Endothelial cell of umbilical vein (primary cell): Measurements from ENCODE around the gene NFATC2. TPM values are rescaled to one million over a fixed set of nuclear protein-coding genes. Genes with fewer than 3 reads are reported as not detected.

ENCODE experiments used
- BruUV-seq: library from RNA; stranded (reverse); fragments of 400-500 nt; replicated peaks from 2 replicates; lab custom pipeline; 2021; lab: Mats Ljungman, UMichigan
- CTCF ChIA-PET: fragments of 300-600, 350-600 bp; sonication (Branson Sonifier 250); formaldehyde crosslinking; loops from one replicate; lab custom pipeline; 2021; ENCODE audit warnings: antibody characterized with exemption, inconsistent platforms; lab: Charles Lee
- POLR2A ChIA-PET: fragments of 300-600, 350-600 bp; sonication (Branson Sonifier 250); formaldehyde crosslinking; loops from one replicate; lab custom pipeline; 2021; ENCODE audit warnings: antibody characterized with exemption, inconsistent platforms; lab: Charles Lee
- DNase-seq: peaks from one replicate; pipeline ENCODE4 v3.0.0-alpha.2; 2011; ENCODE audit warnings: low read depth, low spot score
- FAIRE-seq: peaks from 2 replicates; lab custom pipeline; 2011; peaks lifted over from hg19 to GRCh38; lab: Jason Lieb, UNC
- H2AFZ ChIP-seq: 2 replicates; pipeline ENCODE4 v1.6.0; 2012; ENCODE audit warnings: low read depth, low read length, control low read depth, inconsistent platforms
- H3K27ac ChIP-seq: 2 replicates; pipeline ENCODE4 v1.5.1; 2011; ENCODE audit warnings: low read depth, mild to moderate bottlenecking, control low read depth, low read length, moderate library complexity; ENCODE audit not compliant: insufficient read depth
- H3K27me3 ChIP-seq, 2 experiments: 2 replicates each; pipeline versions ENCODE4 v1.6.0 to v1.6.1; 2011; ENCODE audit warnings: low read length in 2 of 2, mixed read lengths in 1 of 2; ENCODE audit not compliant: control insufficient read depth in 2 of 2, insufficient read depth in 2 of 2
- H3K36me3 ChIP-seq, 2 experiments: 2 replicates in 1 of 2; 3 replicates in 1 of 2; pipeline ENCODE4 v1.5.1; 2011; ENCODE audit warnings: low read length in 2 of 2, mild to moderate bottlenecking in 1 of 2, moderate library complexity in 1 of 2; ENCODE audit not compliant: control insufficient read depth in 2 of 2, insufficient read depth in 2 of 2; ENCODE audit errors: extremely low read depth in 1 of 2
- H3K4me1 ChIP-seq: 3 replicates; pipeline ENCODE4 v1.5.1; 2011; ENCODE audit warnings: mild to moderate bottlenecking, low read length; ENCODE audit not compliant: control insufficient read depth, insufficient read depth; ENCODE audit errors: extremely low read depth
- H3K4me2 ChIP-seq: 2 replicates; pipeline ENCODE4 v1.6.1; 2011; ENCODE audit warnings: low read length, control low read depth, mixed read lengths; ENCODE audit not compliant: insufficient read depth
- H3K4me3 ChIP-seq, 3 experiments: fragments of 200-600 bp in 1 of 3; sonication (generic), shearing (Covaris generic) in 1 of 3; replicated peaks in 1 of 3; 2 replicates each; pipeline ENCODE4 v1.5.1; 2011 to 2016; ENCODE audit warnings: control low read depth in 3 of 3, low read length in 3 of 3, mild to moderate bottlenecking in 2 of 3, inconsistent platforms in 1 of 3, low read depth in 1 of 3, moderate library complexity in 1 of 3; ENCODE audit not compliant: insufficient read depth in 1 of 3
- H3K79me2 ChIP-seq: 2 replicates; pipeline ENCODE4 v1.6.0; 2012; ENCODE audit warnings: low read length, inconsistent platforms; ENCODE audit not compliant: control insufficient read depth, insufficient read depth
- H3K9ac ChIP-seq: replicated peaks from 2 replicates; pipeline ENCODE3; 2011; ENCODE audit warnings: low read length, control low read depth; ENCODE audit not compliant: insufficient read depth; ENCODE audit errors: extremely low read depth
- H3K9me1 ChIP-seq: replicated peaks from 3 replicates; pipeline ENCODE4 v1.6.0; 2011; ENCODE audit warnings: mild to moderate bottlenecking, low read length; ENCODE audit not compliant: control insufficient read depth, insufficient read depth; ENCODE audit errors: extremely low read depth
- H3K9me3 ChIP-seq: replicated peaks from 2 replicates; pipeline ENCODE4 v1.5.1; 2012; ENCODE audit warnings: low read length, inconsistent platforms; ENCODE audit not compliant: control insufficient read depth, insufficient read depth
- H4K20me1 ChIP-seq: replicated peaks from 2 replicates; pipeline ENCODE3; 2011; ENCODE audit warnings: mild to moderate bottlenecking, low read length; ENCODE audit not compliant: control insufficient read depth, insufficient read depth; ENCODE audit errors: extremely low read depth
- CTCF ChIP-seq, 2 donors: IDR thresholded peaks; 1 replicate in 1 of 2; 2 replicates in 1 of 2; pipeline ENCODE4 v1.5.1; 2011; ENCODE audit warnings: low read length in 2 of 2, mild to moderate bottlenecking in 2 of 2, moderate library complexity in 2 of 2, control low read depth in 1 of 2, inconsistent platforms in 1 of 2, low read depth in 1 of 2; ENCODE audit not compliant: insufficient read depth in 1 of 2; ENCODE audit errors: extremely low read depth in 1 of 2
- FOS ChIP-seq: IDR thresholded peaks from 2 replicates; pipeline ENCODE4 v1.6.1; 2011; ENCODE audit warnings: mild to moderate bottlenecking, low read length, moderate library complexity, borderline replicate concordance; ENCODE audit not compliant: insufficient read depth
- GATA2 ChIP-seq: IDR thresholded peaks from 2 replicates; pipeline ENCODE4 v1.7.0; 2011; ENCODE audit warnings: low read depth, mild to moderate bottlenecking, moderate library complexity, mixed read lengths, low read length; ENCODE audit not compliant: insufficient read length, insufficient read depth
- MAX ChIP-seq: IDR thresholded peaks from 2 replicates; pipeline ENCODE4 v1.6.1; 2011; ENCODE audit not compliant: insufficient read depth, insufficient read length
- MYC ChIP-seq: IDR thresholded peaks from one replicate; pipeline ENCODE4 v1.6.1; 2011; ENCODE audit warnings: mild to moderate bottlenecking, low read depth, low read length
- POLR2A ChIP-seq: IDR thresholded peaks from 2 replicates; pipeline ENCODE4 v1.6.1; 2012; ENCODE audit warnings: low read depth, mild to moderate bottlenecking, control low read depth, low read length
- POLR2AphosphoS5 ChIP-seq: IDR thresholded peaks from 2 replicates; pipeline ENCODE4 v1.6.1; 2012; ENCODE audit warnings: low read depth, mild to moderate bottlenecking, control low read depth, low read length, moderate library complexity; ENCODE audit not compliant: insufficient read depth
- dilution Hi-C: fragments of 300-500 bp; cut with MboI; formaldehyde crosslinking; loops from one replicate; pipeline ENCODE4 v1.15.0; 2019; ENCODE audit warnings: low sequenced_read_pairs; ENCODE audit not compliant: extremely low pct_ligation_motif_present
- intact Hi-C: fragments of 100-400 bp; cut with micrococcal nuclease; formaldehyde crosslinking; loops from one replicate; pipeline ENCODE4 v1.10.0; 2022
- polyA plus RNA-seq, 4 experiments: library from polyadenylated mRNA; depleted of rRNA in 3 of 4; stranded (reverse) in 3 of 4; unstranded in 1 of 4; fragments of >200 nt; gene quantifications; 2 replicates each; pipeline versions ENCODE4 v1.2.1 to v1.2.3, GENCODE V29; 2011 to 2012; ENCODE audit warnings: missing spikeins in 1 of 4
- total RNA-seq: library from RNA; stranded (reverse); gene quantifications from 2 replicates; pipeline ENCODE4 v1.2.3, GENCODE V29; 2021

NFATC2 gene
- total and polyA plus RNA-seq, 2 donors (not counting 3 experiments of a cell fraction or from before 2014, with no cell fraction given) = 3.1 to 13.0 TPM

DNA sequence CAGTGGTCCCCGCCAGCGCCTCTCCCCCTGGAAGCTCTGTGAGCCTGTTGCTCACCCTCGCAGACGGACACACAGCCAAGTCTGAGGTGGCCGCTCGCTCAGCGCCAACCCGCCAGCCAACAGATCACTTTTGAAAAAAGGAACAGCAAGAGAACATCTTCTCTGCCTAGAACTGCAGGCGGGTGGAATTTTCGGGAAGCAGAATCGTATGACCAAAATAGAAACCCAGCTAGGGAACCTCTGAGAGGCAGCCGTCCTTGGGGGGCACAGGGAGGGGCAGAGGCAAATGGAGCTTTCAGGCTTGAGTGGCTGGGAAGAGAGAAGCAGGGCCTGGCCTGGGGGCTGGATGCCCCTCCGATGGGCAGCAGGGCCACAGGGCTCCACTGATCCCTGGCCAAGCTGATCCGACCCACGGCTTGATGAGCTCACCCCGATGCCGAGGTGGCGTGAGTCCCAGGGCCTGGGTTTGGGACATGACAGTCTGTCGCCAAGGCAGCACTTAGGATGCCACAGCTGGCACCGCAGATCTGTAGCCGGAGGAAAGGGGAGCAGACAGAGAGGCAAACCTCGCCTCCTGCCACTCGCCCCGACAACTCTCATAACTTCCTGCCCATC, 9.8 kb downstream of the NFATC2 start:
- H3K27me3 ChIP-seq = no peaks in the 10 kb centered on the region
- H2AFZ ChIP-seq = no peak overlapping the region
- H3K9me3 ChIP-seq = no peaks in the 10 kb centered on the region
- H3K4me2 ChIP-seq = no peak overlapping the region
- BruUV-seq = no TSS peak
- intact Hi-C loops = no loop called here
- no peaks in the 10 kb centered on the region for H3K79me2 ChIP-seq
- FAIRE-seq (no peak), DNase-seq (no peak)
- ChIA-PET CTCF (interaction anchor here (0.7 to 0.9 kb wide), 2 partner anchors 22 to 160 kb away, joined by 3 read pairs; no protein-coding TSS in a partner anchor), POLR2A (no interaction called here)
- no peak overlapping the region for H3K27ac ChIP-seq
- TF ChIP-seq POLR2AphosphoS5 (no peak), POLR2A (no peak), FOS (no peak), GATA2 (no peak), MYC (no peak), CTCF (IDR thresholded peaks at IDR 0.05; ENCODE audit: extremely low read depth in 1 of 2, insufficient read depth in 1 of 2, low read depth in 1 of 2, low read length in 2 of 2) (no peak), MAX (no peak)
- no peaks in the 10 kb centered on the region for H3K9me1 ChIP-seq
- no peaks in the 10 kb centered on the region for H3K36me3 ChIP-seq
- H4K20me1 ChIP-seq = no peaks in the 10 kb centered on the region
- no peak overlapping the region for H3K4me3 ChIP-seq
- no peak overlapping the region for H3K9ac ChIP-seq
- dilution Hi-C loops = no loop called here
- H3K4me1 ChIP-seq = peaks cover 8% of the 10 kb centered on the region
